SK-N-SH treated with all-trans-retinoic acid at 6 μM for 48 hours (cell line): ENCODE results near the gene HSPA12A.

Source experiments
- ARNTL ChIP-seq: fragments of 450-650 bp; formaldehyde crosslinking; IDR thresholded peaks from 2 replicates; pipeline ENCODE4 v1.5.0; 2020; ENCODE audit warnings: low read depth, mild to moderate bottlenecking, moderate library complexity, borderline replicate concordance
- CSRNP3 ChIP-seq: fragments of 250-450 bp; sonication (Bioruptor Pico); IDR thresholded peaks from 2 replicates; pipeline ENCODE4 v1.5.1; 2021; ENCODE audit warnings: mild to moderate bottlenecking, moderate library complexity
- ISL1 ChIP-seq: fragments of 250-450 bp; sonication (Bioruptor Pico); IDR thresholded peaks from 2 replicates; pipeline ENCODE4 v2.1.2; 2022; ENCODE audit warnings: mild to moderate bottlenecking, moderate library complexity
- PATZ1 ChIP-seq: fragments of 250-450 bp; sonication (Bioruptor Pico); IDR thresholded peaks from 2 replicates; pipeline ENCODE4 v1.8.0; 2020; ENCODE audit warnings: mild to moderate bottlenecking, moderate library complexity, borderline replicate concordance
- PPARA ChIP-seq: fragments of 250-450 bp; sonication (Bioruptor Pico); IDR thresholded peaks from 2 replicates; pipeline ENCODE4 v1.5.0; 2020; ENCODE audit warnings: mild to moderate bottlenecking, borderline replicate concordance
- RARB ChIP-seq: fragments of 250-450 bp; sonication (Bioruptor Pico); IDR thresholded peaks from 2 replicates; pipeline ENCODE4 v1.8.0; 2021; ENCODE audit warnings: mild to moderate bottlenecking, moderate library complexity
- SNAI2 ChIP-seq: fragments of 250-450 bp; sonication (Bioruptor Pico); IDR thresholded peaks from 2 replicates; pipeline ENCODE4 v1.5.0; 2020; ENCODE audit warnings: mild to moderate bottlenecking, moderate library complexity
- ZFP30 ChIP-seq: fragments of 450-650 bp; formaldehyde crosslinking; IDR thresholded peaks from 2 replicates; pipeline ENCODE4 v1.5.0; 2022; ENCODE audit warnings: mild to moderate bottlenecking, moderate library complexity
- ZNF70 ChIP-seq: fragments of 450-650 bp; formaldehyde crosslinking; IDR thresholded peaks from 2 replicates; pipeline ENCODE4 v1.5.0; 2020; ENCODE audit warnings: mild to moderate bottlenecking, moderate library complexity
- ZNF8 ChIP-seq: fragments of 450-650 bp; formaldehyde crosslinking; IDR thresholded peaks from 2 replicates; pipeline ENCODE4 v1.5.0; 2020; ENCODE audit warnings: mild to moderate bottlenecking, moderate library complexity
- TF ChIP-seq, protein P1 (sequence below): fragments of 250-450 bp; sonication (Bioruptor Pico); IDR thresholded peaks from 2 replicates; pipeline ENCODE4 v1.8.0; 2021; ENCODE audit warnings: low read depth, mild to moderate bottlenecking, moderate library complexity, borderline replicate concordance

DNA sequence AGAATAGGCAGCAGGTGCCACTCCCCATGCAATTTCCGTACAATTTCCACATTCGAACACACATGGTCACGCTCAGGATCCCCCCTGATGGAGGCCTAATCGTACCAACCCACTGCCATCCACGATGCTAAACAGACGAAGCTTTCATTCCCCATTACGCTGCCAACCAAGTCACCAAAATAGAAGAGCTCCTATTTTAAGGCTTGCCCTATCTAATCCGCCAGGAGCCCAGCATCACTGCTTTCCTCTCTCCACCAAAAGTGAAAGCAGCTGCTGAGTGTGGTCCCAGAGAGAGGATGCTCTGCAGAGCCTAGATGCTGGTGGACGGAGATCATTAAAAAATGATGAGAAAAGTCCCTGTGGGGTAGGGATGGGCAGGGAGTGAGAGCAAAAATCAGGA is 43.3 kb downstream of the HSPA12A start:
- TF ChIP-seq ZNF8 (CRISPR knock-in tag) = no peak
- no peak for TF ChIP-seq SNAI2 (CRISPR knock-in tag)
- TF ChIP-seq PATZ1 (CRISPR knock-in tag) = no peak
- no peak for TF ChIP-seq ARNTL (CRISPR knock-in tag)
- no peak for TF ChIP-seq CSRNP3 (CRISPR knock-in tag)
- TF ChIP-seq RARB (CRISPR knock-in tag) = no peak
- no peak for TF ChIP-seq ZFP30 (CRISPR knock-in tag)
- TF ChIP-seq, protein P1, sequence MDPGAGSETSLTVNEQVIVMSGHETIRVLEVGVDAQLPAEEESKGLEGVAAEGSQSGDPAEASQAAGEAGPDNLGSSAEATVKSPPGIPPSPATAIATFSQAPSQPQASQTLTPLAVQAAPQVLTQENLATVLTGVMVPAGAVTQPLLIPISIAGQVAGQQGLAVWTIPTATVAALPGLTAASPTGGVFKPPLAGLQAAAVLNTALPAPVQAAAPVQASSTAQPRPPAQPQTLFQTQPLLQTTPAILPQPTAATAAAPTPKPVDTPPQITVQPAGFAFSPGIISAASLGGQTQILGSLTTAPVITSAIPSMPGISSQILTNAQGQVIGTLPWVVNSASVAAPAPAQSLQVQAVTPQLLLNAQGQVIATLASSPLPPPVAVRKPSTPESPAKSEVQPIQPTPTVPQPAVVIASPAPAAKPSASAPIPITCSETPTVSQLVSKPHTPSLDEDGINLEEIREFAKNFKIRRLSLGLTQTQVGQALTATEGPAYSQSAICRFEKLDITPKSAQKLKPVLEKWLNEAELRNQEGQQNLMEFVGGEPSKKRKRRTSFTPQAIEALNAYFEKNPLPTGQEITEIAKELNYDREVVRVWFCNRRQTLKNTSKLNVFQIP = no peak
- no peak for TF ChIP-seq PPARA (CRISPR knock-in tag)
- TF ChIP-seq ZNF70 = no peak
- TF ChIP-seq ISL1 (CRISPR knock-in tag) = no peak
